Muscle of arm (tissue), 12 donors: Measurements from ENCODE around the gene APCDD1L. TPM values are rescaled to one million over a fixed set of nuclear protein-coding genes. Genes with fewer than 3 reads are reported as not detected.
"Not testable (repeated sequence)": the region's sequence is repeated elsewhere in the genome, so short reads cannot be mapped to it uniquely, and the experiment has no call there.

Experiments
- DNase-seq: peaks from one replicate; pipeline ENCODE4 v3.0.0-alpha.2; 2013
- polyA plus RNA-seq, 12 donors: library from polyadenylated mRNA; unstranded; fragments of 120-200 nt; gene quantifications; one replicate each; pipeline ENCODE4 v1.2.1, GENCODE V29; 2013; ENCODE audit not compliant: insufficient read length in 12 of 12

Gene APCDD1L
- polyA plus RNA-seq, 12 donors: 3.7 to 10.6 (median 6.8) TPM; not detected in 2

GRCh38 chr20:58546756-58547622 lies 31.8 kb upstream of the APCDD1L start:
- DNase-seq: no peak

- no peak for DNase-seq
These were observed 31.2 kb upstream of the APCDD1L start for GRCh38 chr20:58546416-58546711.

- no peak for DNase-seq
These were observed 30.6 kb upstream of the APCDD1L start for GRCh38 chr20:58545565-58546415.

GRCh38 chr20:58544891-58545290 lies 29.7 kb upstream of the APCDD1L start:
- no peak for DNase-seq

- no peak for DNase-seq
These were observed 29.1 kb upstream of the APCDD1L start for GRCh38 chr20:58544286-58544685.

GRCh38 chr20:58543274-58543673 lies 28.1 kb upstream of the APCDD1L start:
- no peak for DNase-seq

- no peak for DNase-seq
These were observed 27.4 kb upstream of the APCDD1L start for GRCh38 chr20:58542411-58543095.

GRCh38 chr20:58542034-58542410 lies 26.8 kb upstream of the APCDD1L start:
- DNase-seq: not testable (repeated sequence)

GRCh38 chr20:58538752-58539151 lies 23.6 kb upstream of the APCDD1L start:
- no peak for DNase-seq

GRCh38 chr20:58537831-58538230 lies 22.6 kb upstream of the APCDD1L start:
- no peak for DNase-seq

- DNase-seq: no peak
These were observed 21.1 kb upstream of the APCDD1L start for GRCh38 chr20:58536289-58536688.

- no peak for DNase-seq
These were observed 16.5 kb upstream of the APCDD1L start for GRCh38 chr20:58531657-58532056.

GRCh38 chr20:58531063-58531462 lies 15.9 kb upstream of the APCDD1L start:
- no peak for DNase-seq

GRCh38 chr20:58528412-58528811 lies 13.2 kb upstream of the APCDD1L start:
- DNase-seq: no peak

- no peak for DNase-seq
These were observed 11.2 kb upstream of the APCDD1L start for GRCh38 chr20:58526411-58526810.

- no peak for DNase-seq
These were observed 9.6 kb upstream of the APCDD1L start for GRCh38 chr20:58524814-58525213.

GRCh38 chr20:58523971-58524315 lies 8.7 kb upstream of the APCDD1L start:
- no peak for DNase-seq

- no peak for DNase-seq
These were observed 8.1 kb upstream of the APCDD1L start for GRCh38 chr20:58523072-58523970.

- DNase-seq: no peak
These were observed 7.5 kb upstream of the APCDD1L start for GRCh38 chr20:58522666-58523065.

- DNase-seq: no peak
These were observed 6.6 kb upstream of the APCDD1L start for GRCh38 chr20:58521763-58522162.

- no peak for DNase-seq
These were observed 4.9 kb upstream of the APCDD1L start for GRCh38 chr20:58519940-58520712.
